SH-SY5Y (cell line): ENCODE data around the gene PWWP2B.

Experiments
- GATA2 ChIP-seq: IDR thresholded peaks from 2 replicates; pipeline ENCODE4 v1.6.1; 2011; ENCODE audit warnings: mild to moderate bottlenecking, low read depth, low read length
- GATA3 ChIP-seq: IDR thresholded peaks from 2 replicates; pipeline ENCODE4 v1.6.1; 2011; ENCODE audit warnings: low read depth, mild to moderate bottlenecking, low read length, moderate library complexity

- TF ChIP-seq GATA3 (no peak), GATA2 (no peak)
Measured at GRCh38 chr10:132347931-132348267, 49.1 kb upstream of the PWWP2B start.
